GM12892 (cell line): Measurements from ENCODE around the gene LRRC10B.

Source experiments
- POLR2A ChIP-seq: IDR thresholded peaks from 2 replicates; pipeline ENCODE4 v1.6.1; 2011; ENCODE audit warnings: low read depth, low read length, control low read depth
- POLR2AphosphoS5 ChIP-seq: IDR thresholded peaks from 2 replicates; pipeline ENCODE4 v1.6.1; 2011; ENCODE audit warnings: low read depth, low read length, control low read depth

GRCh38 chr11:61532134-61533038 lies 23.8 kb downstream of the LRRC10B start:
- TF ChIP-seq POLR2A = no peak
- TF ChIP-seq POLR2AphosphoS5 = no peak
